Activated effector memory CD4-positive, alpha-beta T cell treated with anti-CD3 and anti-CD28 coated beads, Interleukin-2, amount 50 U/mL, for 16 hours (primary cell): Measurements from ENCODE around the gene NPW.

Experiments
- DNase-seq: peaks from one replicate; pipeline ENCODE4 v3.0.0-alpha.2; 2020

The NPW gene

DNA sequence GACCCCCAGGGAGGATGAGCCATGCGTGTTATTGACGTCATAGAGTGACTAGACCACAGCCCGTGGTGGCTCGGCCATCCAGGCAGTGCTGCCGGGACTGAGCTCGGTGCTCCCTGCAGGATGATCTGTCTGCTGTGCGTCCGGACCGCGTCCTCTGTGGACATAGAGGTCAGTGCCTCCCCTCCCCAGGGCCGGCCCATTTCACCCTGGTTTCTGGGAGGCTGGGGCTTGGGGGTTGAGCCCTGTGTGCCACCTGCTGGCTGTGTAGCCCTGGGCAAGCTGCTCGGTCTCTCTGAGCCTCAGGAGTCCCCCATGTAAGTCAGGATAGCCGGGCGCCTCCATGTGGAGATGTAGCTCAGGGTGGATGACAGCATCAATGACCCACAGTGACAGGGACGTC is 36.5 kb downstream of the NPW start:
- no peak for DNase-seq

DNA sequence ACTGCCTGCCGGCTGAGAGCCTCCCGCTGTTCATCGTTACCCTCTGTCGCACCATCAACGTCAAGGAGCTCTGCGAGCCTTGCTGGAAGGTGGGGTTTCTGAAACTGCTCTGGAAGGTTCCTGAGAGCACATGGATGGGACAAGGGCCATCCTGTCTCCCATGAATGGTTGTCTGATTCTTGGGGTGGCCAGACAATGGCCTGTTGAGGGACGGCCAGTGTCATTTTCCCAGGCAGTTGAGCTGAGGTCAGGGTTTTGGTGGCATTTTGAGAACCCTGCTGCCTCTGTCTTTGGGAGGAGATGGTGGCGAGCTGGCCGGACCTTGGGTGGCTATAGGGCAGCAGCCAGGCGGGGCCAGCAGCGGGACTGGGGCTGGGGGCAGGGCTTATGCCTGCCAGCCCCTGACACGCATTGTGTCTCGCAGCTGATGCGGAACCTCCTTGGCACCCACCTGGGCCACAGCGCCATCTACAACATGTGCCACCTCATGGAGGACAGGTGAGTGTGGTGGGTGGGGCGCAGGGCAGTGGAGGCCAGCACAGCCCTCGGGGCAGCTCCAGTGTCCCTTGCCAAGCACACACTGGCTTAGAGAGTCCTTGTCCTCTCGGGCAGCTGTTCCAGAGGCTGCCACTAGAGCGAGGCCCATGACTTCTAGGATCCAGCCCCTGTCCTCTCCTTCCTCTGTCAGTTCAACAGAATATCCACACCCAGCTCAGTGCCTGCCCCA is 37.3 kb downstream of the NPW start:
- DNase-seq = no peak

DNA sequence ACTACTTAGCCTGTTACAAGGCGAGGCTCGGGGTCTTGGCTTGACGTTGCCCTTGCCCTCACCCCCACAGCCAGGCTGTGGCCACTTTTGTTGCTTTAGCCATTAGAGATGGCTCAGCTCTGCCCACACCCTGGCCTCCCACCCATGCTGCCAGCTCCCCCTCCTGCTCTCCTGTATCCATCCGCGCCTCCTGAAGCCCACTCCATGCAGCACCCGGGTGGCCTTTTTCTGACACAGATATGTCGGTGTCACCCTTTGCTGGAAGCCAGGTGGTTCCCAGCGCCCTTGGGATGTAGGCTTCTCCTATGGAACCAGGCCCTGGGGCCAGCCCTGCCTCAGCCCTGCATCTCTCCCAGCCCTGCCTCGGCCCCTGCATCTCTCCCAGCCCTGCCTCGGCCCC is 37.9 kb downstream of the NPW start:
- DNase-seq = no peak

DNA sequence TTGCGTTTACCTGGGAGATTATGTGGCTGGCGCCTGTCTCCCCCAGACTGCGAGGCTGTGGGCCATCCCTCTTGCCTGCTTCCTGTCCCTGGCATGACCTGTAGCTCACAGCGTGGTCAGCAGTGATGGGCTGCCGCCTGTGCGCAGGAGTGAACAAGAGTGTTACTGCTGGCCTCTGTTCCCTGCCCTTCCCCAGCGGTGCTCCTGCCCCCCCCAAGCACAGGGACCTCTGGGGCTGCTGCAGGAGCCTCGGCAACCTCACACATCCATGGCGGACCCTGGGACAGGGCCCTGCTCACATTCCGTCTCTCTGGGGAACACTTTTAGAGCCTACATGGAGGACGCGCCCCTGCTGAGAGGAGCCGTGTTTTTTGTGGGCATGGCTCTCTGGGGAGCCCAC is 38.8 kb downstream of the NPW start:
- no peak for DNase-seq

DNA sequence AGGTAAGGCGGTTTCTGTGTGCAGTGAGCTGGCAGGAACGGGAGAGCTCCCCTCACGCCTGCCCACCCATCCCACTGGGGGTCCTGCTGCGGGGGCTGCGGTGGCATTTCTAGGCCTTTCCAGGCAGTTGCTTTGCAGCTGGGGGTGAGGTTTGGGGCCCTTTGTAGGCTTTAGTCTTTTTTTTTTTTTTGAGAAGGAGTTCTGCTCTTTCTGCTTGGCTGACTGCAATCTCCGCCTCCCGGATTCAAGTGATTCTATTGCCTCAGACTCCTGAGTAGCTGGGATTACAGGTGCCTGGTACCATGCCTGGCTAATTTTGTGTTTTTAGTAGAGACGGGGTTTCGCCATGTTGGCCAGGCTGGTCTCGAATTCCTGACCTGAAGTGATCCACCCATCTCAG is 39.3 kb downstream of the NPW start:
- DNase-seq = no peak

DNA sequence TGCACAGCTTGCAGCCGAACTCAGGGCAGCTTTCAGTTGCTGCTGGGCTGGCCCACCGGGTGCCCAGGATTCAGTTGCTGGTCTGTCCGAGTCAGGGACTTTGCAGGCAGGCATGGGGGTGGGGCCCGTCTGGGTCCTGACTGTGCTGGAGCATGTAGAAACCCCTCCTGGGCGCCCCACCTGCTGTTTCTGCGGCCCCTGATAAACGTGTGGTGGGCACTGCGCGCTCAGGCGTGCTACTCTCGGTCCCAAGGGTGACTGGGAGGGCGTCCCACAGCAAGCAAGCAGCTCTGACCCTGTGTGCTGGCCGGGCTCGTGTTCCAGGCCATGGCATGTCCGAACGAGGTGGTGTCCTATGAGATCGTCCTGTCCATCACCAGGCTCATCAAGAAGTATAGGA is 40.8 kb downstream of the NPW start:
- no peak for DNase-seq

DNA sequence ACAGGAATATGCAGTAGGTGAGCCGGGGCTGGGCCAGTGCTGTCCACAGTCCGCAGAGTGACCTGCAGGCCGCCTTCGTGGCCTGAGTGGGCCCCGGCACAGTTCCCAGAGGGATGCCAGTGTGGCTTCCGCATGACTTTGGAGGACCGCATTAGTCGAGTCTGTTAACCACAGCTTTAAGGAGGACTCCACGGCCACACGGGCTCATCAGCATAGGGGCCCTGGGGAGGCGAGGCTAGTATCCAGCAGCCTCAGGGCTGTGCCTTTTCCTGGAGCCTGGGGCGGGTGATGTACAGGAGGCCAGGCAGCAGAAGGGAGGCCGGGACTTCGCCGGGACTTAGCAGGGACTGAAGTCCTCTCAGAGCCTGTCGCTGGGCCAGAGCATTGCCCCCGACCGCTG is 41.4 kb downstream of the NPW start:
- DNase-seq = no peak

DNA sequence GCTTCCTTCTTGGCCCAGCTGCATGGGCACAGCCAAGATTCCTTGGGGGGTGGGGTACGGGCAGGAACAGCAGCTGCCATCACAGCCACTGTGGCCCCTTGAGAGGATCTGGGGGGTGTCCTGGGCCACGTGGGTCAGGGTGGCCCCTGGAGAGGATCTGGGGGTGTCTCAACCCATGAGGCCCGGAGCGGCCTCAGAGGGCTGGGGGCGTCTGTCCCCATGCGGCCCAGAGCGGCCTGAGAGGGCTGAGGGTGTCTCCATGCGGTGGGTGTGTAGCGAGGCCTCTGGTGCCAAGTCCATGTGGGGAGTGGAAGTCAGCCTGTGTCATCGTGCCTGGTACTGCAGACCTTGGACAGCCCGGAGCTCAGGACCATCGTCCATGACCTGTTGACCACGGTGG is 41.9 kb downstream of the NPW start:
- no peak for DNase-seq

DNA sequence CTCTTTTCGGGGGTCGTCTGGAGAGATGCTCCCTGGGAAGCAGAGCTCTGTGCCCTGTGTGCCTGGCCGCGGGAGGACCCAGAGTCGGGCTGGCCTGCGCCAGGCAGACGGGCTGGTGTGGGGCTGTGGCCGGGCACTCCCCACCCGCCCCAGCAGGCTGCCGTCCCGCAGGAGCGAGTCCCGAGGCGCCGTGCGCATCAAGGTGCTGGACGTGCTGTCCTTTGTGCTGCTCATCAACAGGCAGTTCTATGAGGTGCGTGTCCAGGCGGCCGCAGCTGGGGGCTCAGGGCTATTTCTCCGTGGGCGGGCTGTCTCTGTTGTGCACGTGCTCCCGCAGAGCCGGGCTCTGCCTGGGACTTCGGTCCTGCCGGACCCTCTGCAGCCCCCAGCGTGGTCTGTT is 43.2 kb downstream of the NPW start:
- DNase-seq = no peak

DNA sequence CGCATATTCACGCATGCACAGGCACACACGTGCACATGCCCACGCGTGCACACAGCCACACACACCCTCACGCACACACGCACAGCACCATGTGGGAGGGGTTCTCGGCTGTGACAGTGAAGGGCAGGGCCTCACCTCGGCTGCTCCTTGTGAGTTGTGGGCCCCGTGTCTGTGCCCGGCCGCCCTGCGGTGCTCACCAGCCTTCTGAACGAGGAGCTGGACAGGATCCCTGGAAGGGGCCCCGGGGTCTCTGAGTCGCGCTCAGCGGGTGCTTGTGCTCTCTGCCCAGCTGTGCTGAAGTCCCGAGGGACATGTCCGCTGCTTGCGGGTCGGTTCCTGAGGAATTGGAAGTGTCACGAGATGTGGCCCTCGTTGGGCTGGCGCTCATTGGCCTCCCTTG is 44.3 kb downstream of the NPW start:
- DNase-seq = no peak

DNA sequence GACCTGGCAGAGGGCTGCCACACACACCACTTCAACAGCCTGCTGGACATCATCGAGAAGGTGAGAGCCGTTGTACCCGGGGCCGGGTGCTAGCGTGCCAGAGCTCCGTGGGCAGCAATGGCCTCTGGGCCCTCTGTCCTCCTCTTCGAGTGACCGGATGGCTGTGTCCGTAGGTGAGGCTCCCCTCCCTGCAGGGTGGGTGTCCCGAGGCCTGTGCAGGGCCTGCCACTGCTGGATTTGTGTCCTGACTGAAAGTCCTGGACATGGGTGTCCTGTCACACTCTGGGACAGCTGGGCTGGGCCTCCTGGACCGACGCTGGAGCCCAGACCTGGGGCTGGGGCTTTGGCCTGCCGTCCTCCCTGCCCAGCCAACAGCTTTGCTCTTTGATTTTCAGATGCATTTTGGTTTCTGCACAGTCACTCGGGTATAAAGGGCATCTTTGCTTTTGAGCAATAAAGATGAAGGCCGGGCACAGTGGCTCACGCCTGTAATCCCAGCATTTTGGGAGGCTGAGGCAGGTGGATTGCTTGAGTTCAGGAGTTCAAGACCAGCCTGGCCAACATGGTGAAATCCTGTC is 44.9 kb downstream of the NPW start:
- no peak for DNase-seq

DNA sequence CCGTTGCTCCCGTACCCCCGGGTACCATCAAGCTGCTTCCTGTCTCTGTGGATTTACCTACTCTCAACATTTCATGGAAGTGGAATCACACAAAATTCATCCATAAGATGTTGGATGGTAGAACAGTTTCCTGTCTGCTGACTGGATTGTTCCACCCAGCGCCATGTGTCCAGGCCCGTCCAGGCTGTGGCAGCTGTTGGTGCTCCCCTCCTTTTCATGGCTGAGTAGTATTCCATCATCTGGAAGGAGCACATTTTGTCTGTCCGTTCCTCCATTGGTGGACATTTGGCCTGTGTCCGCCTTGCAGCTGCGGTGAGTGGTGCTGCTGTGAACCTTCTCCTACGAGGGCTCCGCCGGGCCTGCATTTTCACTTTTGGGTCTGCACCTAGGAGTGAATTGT is 46.6 kb downstream of the NPW start:
- no peak for DNase-seq
